ENCODE measurements around the gene FILIP1.

GRCh38 chr6:75397656-75398465 is 95.7 kb downstream of the FILIP1 start:
- TF ChIP-seq CTCF (IDR thresholded peaks at IDR 0.05) (no peak), POLR2A (IDR thresholded peaks at IDR 0.05) (no peak)
